H1 (cell line): Measurements from ENCODE around the gene ARRDC1. TPM values are rescaled to one million over a fixed set of nuclear protein-coding genes. Genes with fewer than 3 reads are reported as not detected.
A peak's percentile ranks its signal among the peaks of the same experiment; 100 is the strongest.

Experiments used
- CTCF ChIA-PET: fragments of 300-600 bp; sonication (Branson Sonifier 250); formaldehyde crosslinking; loops from one replicate; lab custom pipeline; 2021; ENCODE audit not compliant: partially characterized antibody; lab: Charles Lee
- POLR2A ChIA-PET: fragments of 300-600 bp; sonication (Branson Sonifier 250); formaldehyde crosslinking; loops from one replicate; lab custom pipeline; 2021; ENCODE audit warnings: inconsistent platforms; ENCODE audit not compliant: partially characterized antibody; lab: Charles Lee
- DNase-seq, 2 experiments: peaks; one replicate each; pipeline versions ENCODE4 v3.0.0 to v3.0.0-alpha.2; 2010 to 2022; ENCODE audit warnings: low spot score in 2 of 2, low read depth in 1 of 2, mixed read lengths in 1 of 2
- FAIRE-seq: peaks from 2 replicates; lab custom pipeline; 2011; peaks lifted over from hg19 to GRCh38; lab: Jason Lieb, UNC
- H2AFZ ChIP-seq: 2 replicates; pipeline ENCODE4 v1.8.1; 2012; ENCODE audit warnings: low read length, inconsistent platforms
- H2AK5ac ChIP-seq: 2 replicates; pipeline ENCODE4 v1.6.1; 2013; ENCODE audit warnings: low read depth, low read length
- H2BK120ac ChIP-seq: replicated peaks from 2 replicates; pipeline ENCODE3; 2013; ENCODE audit warnings: low read depth, low read length, inconsistent platforms
- H2BK12ac ChIP-seq: 2 replicates; pipeline ENCODE4 v1.6.1; 2013; ENCODE audit warnings: low read depth, low read length
- H2BK15ac ChIP-seq: 2 replicates; pipeline ENCODE4 v1.6.1; 2013; ENCODE audit warnings: low read length
- H2BK20ac ChIP-seq: 2 replicates; pipeline ENCODE4 v1.6.1; 2013; ENCODE audit warnings: low read length
- H2BK5ac ChIP-seq: 2 replicates; pipeline ENCODE4 v1.6.1; 2013; ENCODE audit warnings: low read depth, low read length
- H3K14ac ChIP-seq: 2 replicates; pipeline ENCODE4 v1.6.1; 2013; ENCODE audit warnings: inconsistent platforms; ENCODE audit not compliant: insufficient read length
- H3K18ac ChIP-seq: 2 replicates; pipeline ENCODE4 v1.6.1; 2013; ENCODE audit warnings: low read length; ENCODE audit errors: extremely low read depth
- H3K23ac ChIP-seq: 2 replicates; pipeline ENCODE4 v1.6.1; 2013; ENCODE audit warnings: inconsistent platforms; ENCODE audit not compliant: insufficient read length
- H3K23me2 ChIP-seq: 2 replicates; pipeline ENCODE4 v1.6.1; 2013; ENCODE audit warnings: low read depth, low read length
- H3K27ac ChIP-seq: 2 replicates; pipeline ENCODE4 v1.6.1; 2011; ENCODE audit warnings: low read depth, low read length, inconsistent platforms
- H3K27me3 ChIP-seq, 4 experiments: replicated peaks in 1 of 4; 1 replicate in 1 of 4; 2 replicates in 3 of 4; pipeline versions ENCODE4 v1.6.1 to v1.8.1; 2011 to 2013; ENCODE audit warnings: low read length in 3 of 4, mild to moderate bottlenecking in 3 of 4, inconsistent platforms in 2 of 4, mixed read lengths in 2 of 4, moderate library complexity in 1 of 4; ENCODE audit not compliant: control insufficient read depth in 3 of 4, insufficient read depth in 3 of 4; ENCODE audit errors: extremely low read depth in 1 of 4
- H3K36me3 ChIP-seq, 4 experiments: 2 replicates each; pipeline versions ENCODE4 v1.6.1 to v1.8.1; 2011 to 2013; ENCODE audit warnings: mild to moderate bottlenecking in 4 of 4, low read length in 3 of 4, moderate library complexity in 2 of 4, control low read depth in 1 of 4, inconsistent platforms in 1 of 4; ENCODE audit not compliant: insufficient read depth in 4 of 4, control insufficient read depth in 2 of 4
- H3K4ac ChIP-seq: replicated peaks from 2 replicates; pipeline ENCODE3; 2013; ENCODE audit warnings: low read length, low read depth, mixed read lengths, inconsistent platforms; ENCODE audit not compliant: insufficient read length
- H3K4me1 ChIP-seq, 4 experiments: replicated peaks in 1 of 4; 1 replicate in 1 of 4; 2 replicates in 3 of 4; pipeline versions ENCODE4 v1.6.1 to v1.8.1; 2011 to 2013; ENCODE audit warnings: low read length in 3 of 4, inconsistent platforms in 2 of 4, mixed read lengths in 1 of 4; ENCODE audit not compliant: insufficient read depth in 4 of 4, control insufficient read depth in 3 of 4
- H3K4me2 ChIP-seq, 2 experiments: 2 replicates each; pipeline versions ENCODE4 v1.6.1 to v1.8.1; 2011 to 2013; ENCODE audit warnings: low read depth in 2 of 2, low read length in 2 of 2, control low read depth in 1 of 2, inconsistent platforms in 1 of 2, mild to moderate bottlenecking in 1 of 2; ENCODE audit not compliant: insufficient read depth in 1 of 2
- H3K4me3 ChIP-seq, 4 experiments: fragments of 200-600, 300-600 bp in 1 of 4; sonication (generic), shearing (Covaris generic), sonication (Bioruptor Twin) in 1 of 4; 2 replicates each; pipeline versions ENCODE4 v1.5.1 to v1.8.1; 2011 to 2016; ENCODE audit warnings: low read length in 4 of 4, low read depth in 3 of 4, control low read depth in 2 of 4, inconsistent platforms in 2 of 4, mild to moderate bottlenecking in 2 of 4, mixed read lengths in 1 of 4, moderate library complexity in 1 of 4; ENCODE audit not compliant: insufficient read depth in 2 of 4; ENCODE audit errors: extremely low read depth in 1 of 4
- H3K56ac ChIP-seq: replicated peaks from 2 replicates; pipeline ENCODE3; 2013; ENCODE audit warnings: low read depth, mild to moderate bottlenecking, mixed read lengths, low read length, inconsistent platforms; ENCODE audit not compliant: insufficient read length
- H3K79me1 ChIP-seq: 2 replicates; pipeline ENCODE4 v1.6.1; 2013; ENCODE audit warnings: low read depth, low read length, control low read depth
- H3K79me2 ChIP-seq, 2 experiments: 2 replicates each; pipeline versions ENCODE4 v1.6.1 to v1.8.1; 2012 to 2013; ENCODE audit warnings: low read length in 2 of 2, mild to moderate bottlenecking in 2 of 2, inconsistent platforms in 1 of 2; ENCODE audit not compliant: insufficient read depth in 2 of 2, control insufficient read depth in 1 of 2
- H3K9ac ChIP-seq, 4 experiments: replicated peaks in 1 of 4; 1 replicate in 1 of 4; 2 replicates in 3 of 4; pipeline versions ENCODE4 v1.6.1 to v1.8.1; 2011 to 2013; ENCODE audit warnings: low read depth in 3 of 4, low read length in 3 of 4, control low read depth in 2 of 4, mild to moderate bottlenecking in 2 of 4, moderate library complexity in 2 of 4, inconsistent platforms in 1 of 4; ENCODE audit errors: extremely low read depth in 1 of 4
- H3K9me3 ChIP-seq, 2 experiments: 2 replicates each; pipeline versions ENCODE4 v1.6.1 to v1.8.1; 2012 to 2013; ENCODE audit warnings: mild to moderate bottlenecking in 2 of 2, moderate library complexity in 2 of 2, control low read depth in 1 of 2, inconsistent platforms in 1 of 2, low read depth in 1 of 2, low read length in 1 of 2, mixed read lengths in 1 of 2; ENCODE audit not compliant: insufficient read depth in 2 of 2
- H4K20me1 ChIP-seq, 2 experiments: replicated peaks in 1 of 2; 2 replicates each; pipeline versions ENCODE3 to v1.8.1; 2011 to 2013; ENCODE audit warnings: inconsistent platforms in 2 of 2, low read length in 2 of 2, mild to moderate bottlenecking in 1 of 2; ENCODE audit not compliant: insufficient read depth in 2 of 2, control insufficient read depth in 1 of 2
- H4K5ac ChIP-seq: 2 replicates; pipeline ENCODE4 v1.6.1; 2013; ENCODE audit warnings: low read length, low read depth, mixed read lengths, inconsistent platforms; ENCODE audit not compliant: insufficient read length
- H4K8ac ChIP-seq: 2 replicates; pipeline ENCODE4 v1.8.0; 2013; ENCODE audit warnings: mild to moderate bottlenecking, moderate library complexity, low read length, inconsistent platforms; ENCODE audit not compliant: insufficient read depth; ENCODE audit errors: extremely low read depth
- H4K91ac ChIP-seq: replicated peaks from 2 replicates; pipeline ENCODE3; 2013; ENCODE audit warnings: low read length, mixed read lengths, inconsistent platforms; ENCODE audit not compliant: insufficient read length
- CHD2 ChIP-seq: IDR thresholded peaks from 2 replicates; pipeline ENCODE4 v1.6.1; 2012; ENCODE audit warnings: low read length, improper control_type of control experiment
- CTBP2 ChIP-seq: IDR thresholded peaks from 2 replicates; pipeline ENCODE4 v1.7.0; 2011; ENCODE audit warnings: borderline replicate concordance, mild to moderate bottlenecking, moderate library complexity, mixed read lengths, low read length; ENCODE audit not compliant: insufficient read depth, insufficient read length
- HDAC6 ChIP-seq: IDR thresholded peaks from one replicate; pipeline ENCODE4 v1.7.1; 2012; ENCODE audit warnings: low read depth, mild to moderate bottlenecking, inconsistent platforms, low read length, moderate library complexity
- JUN ChIP-seq: IDR thresholded peaks from 2 replicates; pipeline ENCODE4 v1.6.1; 2011; ENCODE audit warnings: low read depth, mild to moderate bottlenecking, improper control_type of control experiment, low read length
- JUND ChIP-seq: IDR thresholded peaks from 2 replicates; pipeline ENCODE4 v1.6.1; 2011; ENCODE audit warnings: mild to moderate bottlenecking, improper control_type of control experiment, low read length
- KDM4A ChIP-seq: IDR thresholded peaks from one replicate; pipeline ENCODE4 v1.7.1; 2012; ENCODE audit warnings: low read depth, mild to moderate bottlenecking, moderate library complexity, low read length, inconsistent platforms; ENCODE audit not compliant: severe bottlenecking
- NRF1 ChIP-seq: IDR thresholded peaks from 2 replicates; pipeline ENCODE4 v1.6.1; 2011; ENCODE audit warnings: mild to moderate bottlenecking, low read depth, low read length, improper control_type of control experiment
- RAD21 ChIP-seq, 2 experiments: IDR thresholded peaks in 1 of 2; conservative IDR thresholded peaks in 1 of 2; 2 replicates each; pipeline ENCODE4 v1.6.1; 2011; ENCODE audit warnings: low read depth in 2 of 2, low read length in 2 of 2, improper control_type of control experiment in 1 of 2, inconsistent platforms in 1 of 2, mild to moderate bottlenecking in 1 of 2, moderate library complexity in 1 of 2
- RFX5 ChIP-seq: IDR thresholded peaks from 2 replicates; pipeline ENCODE4 v1.6.1; 2011; ENCODE audit warnings: low read depth, low read length, improper control_type of control experiment, borderline replicate concordance
- RXRA ChIP-seq: IDR thresholded peaks from 2 replicates; pipeline ENCODE4 v1.6.1; 2011; ENCODE audit warnings: low read depth, mild to moderate bottlenecking, low read length, moderate library complexity; ENCODE audit not compliant: insufficient read depth
- SAP30 ChIP-seq: fragments of 300-600 bp; sonication (generic); IDR thresholded peaks from 2 replicates; pipeline ENCODE4 v1.7.1; 2012; ENCODE audit warnings: low read length, moderate library complexity, mild to moderate bottlenecking, inconsistent platforms; ENCODE audit not compliant: insufficient read depth, insufficient replicate concordance
- SIX5 ChIP-seq: IDR thresholded peaks from 2 replicates; pipeline ENCODE4 v1.6.1; 2011; ENCODE audit warnings: mild to moderate bottlenecking, low read depth, low read length
- SP2 ChIP-seq: IDR thresholded peaks from 2 replicates; pipeline ENCODE4 v1.6.1; 2012; ENCODE audit warnings: mild to moderate bottlenecking, low read length, inconsistent platforms
- SRF ChIP-seq: IDR thresholded peaks from 2 replicates; pipeline ENCODE4 v1.6.1; 2011; ENCODE audit warnings: mild to moderate bottlenecking, low read depth, low read length, moderate library complexity
- WGBS, 2 experiments: shearing (Covaris generic) in 1 of 2; methylation state at CpG; one replicate each; pipeline versions ENCODE4 v1.1.6 to v1.1.7; 2013 to 2015; ENCODE audit warnings: low lambda C conversion rate in 2 of 2, mixed read lengths in 2 of 2, inconsistent platforms in 1 of 2, low coverage in 1 of 2, missing lambda C conversion rate in 1 of 2; ENCODE audit not compliant: insufficient replicate concordance in 2 of 2, insufficient coverage in 1 of 2, insufficient read length in 1 of 2; ENCODE audit errors: extremely low coverage in 1 of 2, missing lambda C conversion rate in 1 of 2; 5-methylcytosine and 5-hydroxymethylcytosine counted together
- polyA plus RNA-seq, 7 experiments: library from polyadenylated mRNA; depleted of rRNA in 3 of 7; stranded (reverse) in 5 of 7; unstranded in 2 of 7; fragments of >200 nt in 5 of 7; fragments of 200-250 nt in 2 of 7; gene quantifications; 1 replicate in 5 of 7; 2 replicates in 1 of 7; 4 replicates in 1 of 7; pipeline versions ENCODE4 v1.2.1 to v1.2.3, GENCODE V29; 2011 to 2013; ENCODE audit warnings: missing spikeins in 2 of 7, mixed read lengths in 2 of 7
- total RNA-seq: library from RNA; stranded (reverse); fragmentation: NEBNext Ultra II Directional; extraction: Animal tissue kit (Norgen Biotek cat#: 25700); gene quantifications from 2 replicates; pipeline ENCODE4 v1.2.1, GENCODE V29; 2021

Gene ARRDC1
- total and polyA plus RNA-seq, 2 of the 8 experiments (the other 6 are each of a cell fraction or from before 2014, with no cell fraction given): 22.0 to 58.4 TPM

DNA sequence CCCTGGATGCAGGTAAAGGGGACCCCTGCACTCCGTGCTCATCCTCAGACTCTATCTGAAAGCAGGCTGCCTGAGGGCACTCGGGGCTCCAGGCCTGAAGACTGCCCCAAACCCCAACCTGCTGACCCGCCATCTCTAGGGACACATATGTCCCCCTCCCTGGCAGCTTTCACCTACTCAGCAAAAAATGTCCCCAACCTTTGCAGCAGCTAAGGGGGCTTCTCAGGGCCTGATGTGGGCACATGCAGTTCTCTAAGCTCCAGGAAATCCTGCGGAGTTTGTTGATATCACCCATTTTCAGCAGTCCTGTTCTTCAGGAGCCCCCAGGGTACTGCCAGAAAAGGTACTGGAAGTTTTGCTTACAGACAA lies 24.5 kb upstream of the ARRDC1 start:
- no peak overlapping the region for H3K23ac ChIP-seq
- peaks cover 0 to 23% (median 7%) of the 10 kb centered on the region in 4 experiments; a peak in 6 of 7 replicates for H3K4me1 ChIP-seq
- no peak overlapping the region for H2BK120ac ChIP-seq
- H3K4me2 ChIP-seq: 0 out of 4 replicates have a peak overlapping the region, but pooled peaks of 1 of the 2 experiments have one; percentile 23
- no peak overlapping the region for H4K8ac ChIP-seq
- no peaks in the 10 kb centered on the region for H3K9me3 ChIP-seq
- peaks cover 3% of the 10 kb centered on the region; the same call in 1 of the 2 replicates for H3K23me2 ChIP-seq
- H3K4ac ChIP-seq: no peak overlapping the region
- no peak overlapping the region for H3K9ac ChIP-seq
- no peak overlapping the region for H2BK15ac ChIP-seq
- no peak overlapping the region for H2BK20ac ChIP-seq
- DNase-seq (no peak), FAIRE-seq (no peak)
- peaks cover 12 to 50% (median 30%) of the 10 kb centered on the region in 4 experiments for H3K36me3 ChIP-seq
- H2AFZ ChIP-seq: no peak overlapping the region
- peaks cover 12 to 21% of the 10 kb centered on the region in 2 experiments for H3K79me2 ChIP-seq
- no peak overlapping the region for H3K18ac ChIP-seq
- H4K91ac ChIP-seq: no peak overlapping the region
- no peak overlapping the region for H2BK12ac ChIP-seq
- no peak overlapping the region for H3K14ac ChIP-seq
- H3K56ac ChIP-seq: no peak overlapping the region
- H4K20me1 ChIP-seq: peaks cover 14 to 43% of the 10 kb centered on the region in 2 experiments
- CTCF ChIA-PET: interaction anchor here (0.8 to 5.9 kb wide), 16 partner anchors 10 to 228 kb away, joined by 3 to 46 read pairs (median 6); partner anchors contain the start of genes EHMT1 and ZMYND19
- POLR2A ChIA-PET: interaction anchor here (0.7 to 4.6 kb wide), 11 partner anchors 9 to 208 kb away, joined by 3 to 45 read pairs (median 4); partner anchors contain the start of genes ARRDC1, EHMT1, EXD3 and NOXA1
- H4K5ac ChIP-seq: no peak overlapping the region
- WGBS, 2 experiments: 85% methylated on average over 4 of the region's 4 CpGs; no CpG with 5 or more reads in 1 of the 2 experiments
- no peak overlapping the region for H2AK5ac ChIP-seq
- H3K4me3 ChIP-seq: no peak overlapping the region
- H3K27me3 ChIP-seq: no peaks in the 10 kb centered on the region
- H3K79me1 ChIP-seq: peaks cover 30% of the 10 kb centered on the region
- no peak overlapping the region for H2BK5ac ChIP-seq
- H3K27ac ChIP-seq: no peak overlapping the region; the same call in 1 of the 2 replicates
- TF ChIP-seq NRF1 (no peak), KDM4A (no peak), SP2 (no peak), CTBP2 (no peak), JUND (no peak), SRF (no peak), RFX5 (no peak), SIX5 (no peak), JUN (no peak), RXRA (no peak), CHD2 (no peak), SAP30 (no peak), RAD21 (IDR thresholded peaks at IDR 0.05 in 1 of 2, conservative IDR thresholded peaks at IDR 0.05 in 1 of 2; ENCODE audit: low read depth in 2 of 2, low read length in 2 of 2) (no peak), HDAC6 (no peak)
